HG03135 (cell line): ENCODE data around the gene PTH1R.

Experiments
- ATAC-seq: cut with Tn5 transposase; IDR thresholded peaks from one replicate; pipeline ENCODE4 v1.9.1; 2021; ENCODE audit warnings: mild to moderate bottlenecking, moderate library complexity; ENCODE audit not compliant: unreplicated experiment

The PTH1R gene

GRCh38 chr3:46849686-46850467 is 27.6 kb upstream of the PTH1R start:
- ATAC-seq = no peak

GRCh38 chr3:46850468-46850779 is 27.1 kb upstream of the PTH1R start:
- no peak for ATAC-seq

- no peak for ATAC-seq
These were observed 25.9 kb upstream of the PTH1R start for GRCh38 chr3:46851364-46852333.

GRCh38 chr3:46852334-46852720 is 25.2 kb upstream of the PTH1R start:
- ATAC-seq = no peak

- ATAC-seq = no peak
These were observed 24.6 kb upstream of the PTH1R start for GRCh38 chr3:46852839-46853355.

GRCh38 chr3:46853441-46854415 is 23.8 kb upstream of the PTH1R start:
- ATAC-seq = no peak

- ATAC-seq = no peak
These were observed 22.9 kb upstream of the PTH1R start for GRCh38 chr3:46854555-46854991.

- no peak for ATAC-seq
These were observed 20.7 kb upstream of the PTH1R start for GRCh38 chr3:46856576-46857471.

- no peak for ATAC-seq
These were observed 19.8 kb upstream of the PTH1R start for GRCh38 chr3:46857485-46858341.

- ATAC-seq = no peak
These were observed 19.1 kb upstream of the PTH1R start for GRCh38 chr3:46858456-46858855.

- ATAC-seq = no peak
These were observed 18.4 kb upstream of the PTH1R start for GRCh38 chr3:46859001-46859710.

- no peak for ATAC-seq
These were observed 17.3 kb upstream of the PTH1R start for GRCh38 chr3:46860017-46860809.

GRCh38 chr3:46860810-46861604 is 16.5 kb upstream of the PTH1R start:
- no peak for ATAC-seq

- no peak for ATAC-seq
These were observed 15.7 kb upstream of the PTH1R start for GRCh38 chr3:46861605-46862368.

- no peak for ATAC-seq
These were observed 15.0 kb upstream of the PTH1R start for GRCh38 chr3:46862369-46863025.
